ENCODE data around the gene UGT1A8. TPM values are rescaled to one million over a fixed set of nuclear protein-coding genes. Genes with fewer than 3 reads are reported as not detected.

The UGT1A8 gene
- total and polyA plus RNA-seq, 2 of the 4 experiments (the other 2 are of a cell fraction) = not detected

DNA sequence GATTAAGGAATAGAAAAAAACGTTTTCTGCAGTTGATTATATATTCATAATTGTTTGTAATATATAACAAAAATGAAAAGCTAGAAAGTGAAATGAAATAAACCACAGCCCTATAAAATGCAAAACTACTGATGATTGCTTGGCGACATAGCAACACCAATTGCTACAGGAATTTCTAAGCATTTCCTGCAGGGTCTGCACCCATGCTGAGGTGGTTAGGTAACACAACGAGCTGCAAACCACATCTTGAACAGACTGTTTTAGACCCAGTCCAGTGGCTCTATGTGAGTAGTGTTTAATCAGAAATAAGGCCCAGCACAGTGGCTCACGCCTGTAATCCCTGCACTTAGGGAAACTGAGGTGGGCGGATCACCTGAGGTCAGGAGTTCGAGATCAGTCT lies 37.1 kb downstream of the UGT1A8 start:
- H3K14ac ChIP-seq (replicated peaks; ENCODE audit: low read depth, low read length) = no peak overlapping the region
- no peaks in the 10 kb centered on the region for H3K36me3 ChIP-seq (ENCODE audit: control insufficient read depth, insufficient read depth, low read length)
- no peak for ATAC-seq (ENCODE audit: low read depth)
- ChIA-PET CTCF (no interaction called here), POLR2A (ENCODE audit: unreplicated experiment) (no interaction called here)
- no peak overlapping the region for H2AFZ ChIP-seq (replicated peaks; ENCODE audit: low read length, poor library complexity)
- intact Hi-C loops (cut with micrococcal nuclease) = no loop called here
- H4K8ac ChIP-seq (ENCODE audit: low read depth in 2 of 2, low read length in 2 of 2) = no peak overlapping the region
- no peak overlapping the region for H3K9ac ChIP-seq (ENCODE audit: low read depth, low read length)
- H3K9me1 ChIP-seq (ENCODE audit: insufficient read depth, low read length) = no peaks in the 10 kb centered on the region
- no peak overlapping the region for H3K4me2 ChIP-seq (ENCODE audit: low read depth, low read length)
- H2AK9ac ChIP-seq (replicated peaks; ENCODE audit: low read depth, low read length, poor library complexity) = no peak overlapping the region
- H3K18ac ChIP-seq (ENCODE audit: low read depth, low read length) = no peak overlapping the region
- WGBS, 2 experiments (ENCODE audit: extremely low coverage in 2 of 2, insufficient read length in 1 of 2) = 62% methylated on average over 3 of the region's 6 CpGs; no CpG with 5 or more reads in 1 of the 2 experiments
- H3K79me1 ChIP-seq (ENCODE audit: low read depth in 1 of 2, low read length in 2 of 2) = no peaks in the 10 kb centered on the region
- in situ Hi-C loops (cut with MboI; ENCODE audit: low sequenced_read_pairs) = no loop called here
- H3K27ac ChIP-seq (ENCODE audit: insufficient read depth, low read length) = no peak overlapping the region
- no peak for DNase-seq
- H3K4me1 ChIP-seq (ENCODE audit: control insufficient read depth, insufficient read depth, low read length) = no peaks in the 10 kb centered on the region
- no peak overlapping the region for H3K23ac ChIP-seq (ENCODE audit: low read depth, low read length)
- H3K27me3 ChIP-seq (ENCODE audit: control insufficient read depth, insufficient read depth, low read length) = peaks cover 3% of the 10 kb centered on the region; the same call in 1 of the 2 replicates
- no peak overlapping the region for H3K4me3 ChIP-seq (ENCODE audit: insufficient read depth, low read depth, low read length)
- no peaks in the 10 kb centered on the region for H3K9me3 ChIP-seq (ENCODE audit: control insufficient read depth, insufficient read depth, low read length)
- no peak overlapping the region for H2BK120ac ChIP-seq (ENCODE audit: low read depth, low read length)
- H2AK5ac ChIP-seq (ENCODE audit: low read depth, low read length) = no peak overlapping the region
- no peak overlapping the region for H3K56ac ChIP-seq (ENCODE audit: extremely low read depth, insufficient read depth, low read length)
- H4K91ac ChIP-seq (ENCODE audit: insufficient read depth, low read depth, low read length) = no peak overlapping the region
- no peaks in the 10 kb centered on the region for H4K20me1 ChIP-seq (ENCODE audit: insufficient read depth, low read length)
- H4K5ac ChIP-seq (ENCODE audit: low read depth, low read length) = no peak overlapping the region
- dilution Hi-C loops (cut with HindIII; ENCODE audit: low sequenced_read_pairs, unreplicated experiment) = no loop called here
- no TSS peak for BruUV-seq (replicated peaks)
- H2BK5ac ChIP-seq (ENCODE audit: low read depth, low read length, poor library complexity, severe bottlenecking) = no peak overlapping the region
- no peak overlapping the region for H2BK20ac ChIP-seq (ENCODE audit: low read depth, low read length)
- H2BK15ac ChIP-seq (ENCODE audit: low read depth, low read length) = no peak overlapping the region
- TF ChIP-seq CEBPB (IDR thresholded peaks at IDR 0.05; ENCODE audit: low read depth, low read length) (no peak), MAFK (IDR thresholded peaks at IDR 0.05; ENCODE audit: low read depth, low read length) (no peak), RCOR1 (IDR thresholded peaks at IDR 0.05; ENCODE audit: insufficient replicate concordance, low read length) (no peak), CTCF (conservative IDR thresholded peaks at IDR 0.05; ENCODE audit: low read depth, low read length) (no peak), NFE2L2 (IDR thresholded peaks at IDR 0.05; ENCODE audit: low read depth, low read length) (no peak), MXI1 (IDR thresholded peaks at IDR 0.05; ENCODE audit: borderline replicate concordance, low read depth, low read length) (no peak)
- TF ChIP-seq, protein P1, sequence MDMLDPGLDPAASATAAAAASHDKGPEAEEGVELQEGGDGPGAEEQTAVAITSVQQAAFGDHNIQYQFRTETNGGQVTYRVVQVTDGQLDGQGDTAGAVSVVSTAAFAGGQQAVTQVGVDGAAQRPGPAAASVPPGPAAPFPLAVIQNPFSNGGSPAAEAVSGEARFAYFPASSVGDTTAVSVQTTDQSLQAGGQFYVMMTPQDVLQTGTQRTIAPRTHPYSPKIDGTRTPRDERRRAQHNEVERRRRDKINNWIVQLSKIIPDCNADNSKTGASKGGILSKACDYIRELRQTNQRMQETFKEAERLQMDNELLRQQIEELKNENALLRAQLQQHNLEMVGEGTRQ (IDR thresholded peaks at IDR 0.05; ENCODE audit: low read depth, low read length) = no peak
- no peak overlapping the region for H3K4ac ChIP-seq (ENCODE audit: low read depth, low read length)

All from IMR-90 (cell line).